Activated CD8-positive, alpha-beta T cell treated with anti-CD3 and anti-CD28 coated beads, Interleukin-2, amount 10 ng/mL, durations not matched to agents 7 days and 5 days (primary cell): ENCODE measurements around the gene AGTPBP1. TPM values are rescaled to one million over a fixed set of nuclear protein-coding genes. Genes with fewer than 3 reads are reported as not detected.
"Not testable (repeated sequence)": the region's sequence is repeated elsewhere in the genome, so short reads cannot be mapped to it uniquely, and the experiment has no call there.

Experiments
- ATAC-seq: fragments of 150-1000 bp; cut with Tn5 transposase; one replicate; pipeline ENCODE4 v1.10.0; 2021; ENCODE audit warnings: moderate library complexity
- CTCF ChIA-PET: fragments of 350-600 bp; sonication (Branson Sonifier 250); formaldehyde crosslinking; loops from one replicate; lab custom pipeline; 2021; ENCODE audit warnings: antibody characterized with exemption; lab: Charles Lee
- POLR2A ChIA-PET: fragments of 350-600 bp; sonication (Branson Sonifier 250); formaldehyde crosslinking; loops from one replicate; lab custom pipeline; 2021; ENCODE audit warnings: antibody characterized with exemption; lab: Charles Lee
- DNase-seq: peaks from one replicate; pipeline ENCODE4 v3.0.0-alpha.2; 2020
- H3K27ac Mint-ChIP-seq: one replicate; pipeline ENCODE4 v1.8.0; 2021; ENCODE audit warnings: mild to moderate bottlenecking, mixed read lengths
- H3K27me3 Mint-ChIP-seq: one replicate; pipeline ENCODE4 v1.8.0; 2021; ENCODE audit warnings: low read depth, mixed read lengths
- H3K36me3 Mint-ChIP-seq: one replicate; pipeline ENCODE4 v1.8.0; 2021; ENCODE audit warnings: low read depth, mixed read lengths
- H3K4me1 Mint-ChIP-seq: one replicate; pipeline ENCODE4 v1.8.0; 2021; ENCODE audit warnings: low read depth, mixed read lengths
- H3K4me3 Mint-ChIP-seq: one replicate; pipeline ENCODE4 v1.8.0; 2021; ENCODE audit warnings: mild to moderate bottlenecking, mixed read lengths
- H3K9me3 Mint-ChIP-seq: one replicate; pipeline ENCODE4 v1.8.0; 2022; ENCODE audit warnings: mixed read lengths; ENCODE audit not compliant: insufficient read depth
- total RNA-seq, 2 experiments: library from RNA; stranded (reverse); gene quantifications; one replicate each; pipeline ENCODE4 v1.2.3, GENCODE V29; 2021

AGTPBP1 gene
- total RNA-seq, 2 experiments from 2014 or later, result 32.6 to 35.7 TPM

GRCh38 chr9:85575868-85576267 lies 165.9 kb downstream of the AGTPBP1 start:
- Mint-ChIP-seq H3K27ac (no peak overlapping the region), H3K4me1 (no peaks in the 10 kb centered on the region), H3K27me3 (no peaks in the 10 kb centered on the region), H3K4me3 (no peak overlapping the region), H3K9me3 (peaks cover 4% of the 10 kb centered on the region), H3K36me3 (peaks cover 11% of the 10 kb centered on the region)
- DNase-seq (no peak), ATAC-seq (no peak)
- CTCF ChIA-PET, result interaction anchor here (1.3 kb wide), 1 partner anchor 13 kb away, joined by 4 read pairs; no protein-coding TSS in a partner anchor
- POLR2A ChIA-PET, result interaction anchor here (0.6 kb wide), 1 partner anchor 626 kb away, joined by 7 read pairs; no protein-coding TSS in a partner anchor

GRCh38 chr9:85573546-85573945 lies 168.2 kb downstream of the AGTPBP1 start:
- peaks cover 11% of the 10 kb centered on the region for H3K36me3 Mint-ChIP-seq
- DNase-seq, H3K4me3 Mint-ChIP-seq, CTCF ChIA-PET, H3K9me3 Mint-ChIP-seq, POLR2A ChIA-PET, H3K27ac Mint-ChIP-seq, ATAC-seq, H3K27me3 Mint-ChIP-seq, H3K4me1 Mint-ChIP-seq: not testable (repeated sequence)

GRCh38 chr9:85572917-85573316 lies 168.8 kb downstream of the AGTPBP1 start:
- H3K4me3 Mint-ChIP-seq, DNase-seq, H3K4me1 Mint-ChIP-seq, H3K27ac Mint-ChIP-seq, CTCF ChIA-PET, ATAC-seq, H3K27me3 Mint-ChIP-seq, H3K9me3 Mint-ChIP-seq, POLR2A ChIA-PET: not testable (repeated sequence)
- H3K36me3 Mint-ChIP-seq, result peaks cover 11% of the 10 kb centered on the region

GRCh38 chr9:85569988-85570387 lies 171.8 kb downstream of the AGTPBP1 start:
- Mint-ChIP-seq H3K36me3 (peaks cover 15% of the 10 kb centered on the region), H3K4me1 (no peaks in the 10 kb centered on the region), H3K27me3 (no peaks in the 10 kb centered on the region), H3K9me3 (peaks cover 4% of the 10 kb centered on the region), H3K4me3 (no peak overlapping the region), H3K27ac (no peak overlapping the region)
- POLR2A ChIA-PET, result no interaction called here
- CTCF ChIA-PET, result interaction anchor here (1.5 to 2.2 kb wide), 2 partner anchors 14 to 40 kb away, joined by 6 read pairs; no protein-coding TSS in a partner anchor
- ATAC-seq (no peak), DNase-seq (no peak)

GRCh38 chr9:85559526-85559925 lies 182.2 kb downstream of the AGTPBP1 start:
- Mint-ChIP-seq H3K36me3 (peaks cover 6% of the 10 kb centered on the region), H3K4me1 (no peaks in the 10 kb centered on the region), H3K27me3 (no peaks in the 10 kb centered on the region), H3K27ac (no peak overlapping the region), H3K4me3 (no peak overlapping the region), H3K9me3 (no peaks in the 10 kb centered on the region)
- DNase-seq, result no peak
- ChIA-PET CTCF (no interaction called here), POLR2A (no interaction called here)
- ATAC-seq, result no peak

- ChIA-PET POLR2A (no interaction called here), CTCF (no interaction called here)
- peaks cover 3% of the 10 kb centered on the region for H3K36me3 Mint-ChIP-seq
- no peak overlapping the region for H3K4me3 Mint-ChIP-seq
- H3K27me3 Mint-ChIP-seq, result no peaks in the 10 kb centered on the region
- no peak overlapping the region for H3K27ac Mint-ChIP-seq
- no peaks in the 10 kb centered on the region for H3K4me1 Mint-ChIP-seq
- H3K9me3 Mint-ChIP-seq, result no peaks in the 10 kb centered on the region
- no peak for ATAC-seq
- DNase-seq, result no peak
Measured at GRCh38 chr9:85554349-85554748, 187.4 kb downstream of the AGTPBP1 start.

- H3K9me3 Mint-ChIP-seq, result no peaks in the 10 kb centered on the region
- H3K4me3 Mint-ChIP-seq, result no peak overlapping the region
- ATAC-seq (no peak), DNase-seq (no peak)
- CTCF ChIA-PET, result no interaction called here
- H3K27ac Mint-ChIP-seq, result no peak overlapping the region
- H3K4me1 Mint-ChIP-seq, result no peaks in the 10 kb centered on the region
- POLR2A ChIA-PET, result no interaction called here
- H3K27me3 Mint-ChIP-seq, result no peaks in the 10 kb centered on the region
- H3K36me3 Mint-ChIP-seq, result peaks cover 3% of the 10 kb centered on the region
Measured at GRCh38 chr9:85553475-85553874, 188.3 kb downstream of the AGTPBP1 start.

- H3K27me3 Mint-ChIP-seq, result no peaks in the 10 kb centered on the region
- H3K36me3 Mint-ChIP-seq, result no peaks in the 10 kb centered on the region
- POLR2A ChIA-PET, result no interaction called here
- H3K27ac Mint-ChIP-seq, result no peak overlapping the region
- DNase-seq, result no peak
- no peak overlapping the region for H3K4me3 Mint-ChIP-seq
- H3K9me3 Mint-ChIP-seq, result no peaks in the 10 kb centered on the region
- no peak for ATAC-seq
- CTCF ChIA-PET, result no interaction called here
- H3K4me1 Mint-ChIP-seq, result no peaks in the 10 kb centered on the region
Measured at GRCh38 chr9:85547599-85547998, 194.2 kb downstream of the AGTPBP1 start.

- Mint-ChIP-seq H3K9me3 (no peaks in the 10 kb centered on the region), H3K27me3 (no peaks in the 10 kb centered on the region), H3K36me3 (no peaks in the 10 kb centered on the region), H3K4me3 (no peak overlapping the region), H3K27ac (no peak overlapping the region), H3K4me1 (no peaks in the 10 kb centered on the region)
- ATAC-seq (no peak), DNase-seq (no peak)
- ChIA-PET CTCF (no interaction called here), POLR2A (no interaction called here)
Measured at GRCh38 chr9:85543196-85543595, 198.6 kb downstream of the AGTPBP1 start.

- no peak overlapping the region for H3K4me3 Mint-ChIP-seq
- ChIA-PET POLR2A (no interaction called here), CTCF (no interaction called here)
- no peaks in the 10 kb centered on the region for H3K4me1 Mint-ChIP-seq
- DNase-seq (no peak), ATAC-seq (no peak)
- H3K36me3 Mint-ChIP-seq, result no peaks in the 10 kb centered on the region
- no peak overlapping the region for H3K27ac Mint-ChIP-seq
- no peaks in the 10 kb centered on the region for H3K9me3 Mint-ChIP-seq
- H3K27me3 Mint-ChIP-seq, result no peaks in the 10 kb centered on the region
Measured at GRCh38 chr9:85541876-85542275, 199.9 kb downstream of the AGTPBP1 start.

- Mint-ChIP-seq H3K36me3 (no peaks in the 10 kb centered on the region), H3K4me3 (no peak overlapping the region), H3K4me1 (no peaks in the 10 kb centered on the region), H3K27me3 (no peaks in the 10 kb centered on the region), H3K27ac (no peak overlapping the region), H3K9me3 (no peaks in the 10 kb centered on the region)
- CTCF ChIA-PET, result no interaction called here
- DNase-seq (no peak), ATAC-seq (no peak)
- POLR2A ChIA-PET, result no interaction called here
Measured at GRCh38 chr9:85536514-85536913, 205.2 kb downstream of the AGTPBP1 start.

- Mint-ChIP-seq H3K36me3 (no peaks in the 10 kb centered on the region), H3K27me3 (no peaks in the 10 kb centered on the region), H3K9me3 (no peaks in the 10 kb centered on the region), H3K4me1 (no peaks in the 10 kb centered on the region), H3K27ac (no peak overlapping the region), H3K4me3 (no peak overlapping the region)
- ChIA-PET CTCF (no interaction called here), POLR2A (no interaction called here)
- DNase-seq, result no peak
- ATAC-seq, result no peak
Measured at GRCh38 chr9:85536076-85536475, 205.7 kb downstream of the AGTPBP1 start.

GRCh38 chr9:85534340-85534739 lies 207.4 kb downstream of the AGTPBP1 start:
- ATAC-seq, result no peak
- ChIA-PET CTCF (no interaction called here), POLR2A (no interaction called here)
- H3K36me3 Mint-ChIP-seq, result no peaks in the 10 kb centered on the region
- no peaks in the 10 kb centered on the region for H3K4me1 Mint-ChIP-seq
- DNase-seq, result no peak
- H3K9me3 Mint-ChIP-seq, result no peaks in the 10 kb centered on the region
- H3K27ac Mint-ChIP-seq, result no peak overlapping the region
- no peak overlapping the region for H3K4me3 Mint-ChIP-seq
- H3K27me3 Mint-ChIP-seq, result no peaks in the 10 kb centered on the region
